SK-N-SH treated with all-trans-retinoic acid at 6 μM for 48 hours (cell line): ENCODE measurements around the gene EPHB2.

Source experiments
- ATAC-seq: fragments of 200-7000 bp; cut with Tn5 transposase; 3 replicates; pipeline ENCODE4 v1.9.1; 2020; ENCODE audit warnings: mild to moderate bottlenecking, moderate library complexity
- ARNTL ChIP-seq: fragments of 450-650 bp; formaldehyde crosslinking; IDR thresholded peaks from 2 replicates; pipeline ENCODE4 v1.5.0; 2020; ENCODE audit warnings: low read depth, mild to moderate bottlenecking, moderate library complexity, borderline replicate concordance
- BACH2 ChIP-seq: fragments of 250-450 bp; sonication (Bioruptor Pico); IDR thresholded peaks from 2 replicates; pipeline ENCODE4 v1.9.0; 2021; ENCODE audit warnings: mild to moderate bottlenecking, borderline replicate concordance
- CSDC2 ChIP-seq: fragments of 250-450 bp; sonication (Bioruptor Pico); IDR thresholded peaks from 2 replicates; pipeline ENCODE4 v1.5.0; 2020; ENCODE audit warnings: mild to moderate bottlenecking, moderate library complexity
- ESRRG ChIP-seq: fragments of 250-450 bp; sonication (Bioruptor Pico); IDR thresholded peaks from 2 replicates; pipeline ENCODE4 v1.6.1; 2021; ENCODE audit warnings: mild to moderate bottlenecking
- GLIS3 ChIP-seq: fragments of 250-450 bp; sonication (Bioruptor Pico); IDR thresholded peaks from 2 replicates; pipeline ENCODE4 v1.5.0; 2020; ENCODE audit warnings: mild to moderate bottlenecking, moderate library complexity
- ISL1 ChIP-seq: fragments of 250-450 bp; sonication (Bioruptor Pico); IDR thresholded peaks from 2 replicates; pipeline ENCODE4 v2.1.2; 2022; ENCODE audit warnings: mild to moderate bottlenecking, moderate library complexity
- OSR1 ChIP-seq: fragments of 250-450 bp; sonication (Bioruptor Pico); IDR thresholded peaks from 2 replicates; pipeline ENCODE4 v1.8.0; 2022; ENCODE audit warnings: moderate library complexity, mild to moderate bottlenecking, inconsistent platforms
- PPARA ChIP-seq: fragments of 250-450 bp; sonication (Bioruptor Pico); IDR thresholded peaks from 2 replicates; pipeline ENCODE4 v1.5.0; 2020; ENCODE audit warnings: mild to moderate bottlenecking, borderline replicate concordance
- RARB ChIP-seq: fragments of 250-450 bp; sonication (Bioruptor Pico); IDR thresholded peaks from 2 replicates; pipeline ENCODE4 v1.8.0; 2021; ENCODE audit warnings: mild to moderate bottlenecking, moderate library complexity
- TCF4 ChIP-seq: fragments of 250-450 bp; sonication (Bioruptor Pico); IDR thresholded peaks from 2 replicates; pipeline ENCODE4 v1.8.0; 2021; ENCODE audit warnings: mild to moderate bottlenecking, moderate library complexity, borderline replicate concordance
- TOX ChIP-seq: fragments of 250-450 bp; sonication (Bioruptor Pico); IDR thresholded peaks from 2 replicates; pipeline ENCODE4 v1.8.0; 2021; ENCODE audit warnings: mild to moderate bottlenecking, moderate library complexity, borderline replicate concordance
- ZC3H10 ChIP-seq: fragments of 250-450 bp; sonication (Bioruptor Pico); IDR thresholded peaks from 2 replicates; pipeline ENCODE4 v1.5.1; 2021; ENCODE audit warnings: mild to moderate bottlenecking, moderate library complexity
- ZFP3 ChIP-seq: fragments of 250-450 bp; sonication (Bioruptor Pico); IDR thresholded peaks from 2 replicates; pipeline ENCODE4 v1.5.0; 2020; ENCODE audit warnings: mild to moderate bottlenecking, moderate library complexity
- ZFP30 ChIP-seq: fragments of 450-650 bp; formaldehyde crosslinking; IDR thresholded peaks from 2 replicates; pipeline ENCODE4 v1.5.0; 2022; ENCODE audit warnings: mild to moderate bottlenecking, moderate library complexity
- ZNF565 ChIP-seq: fragments of 450-650 bp; formaldehyde crosslinking; conservative IDR thresholded peaks from 2 replicates; pipeline ENCODE4 v1.5.0; 2020; ENCODE audit warnings: low read depth, mild to moderate bottlenecking, moderate library complexity
- ZNF70 ChIP-seq: fragments of 450-650 bp; formaldehyde crosslinking; IDR thresholded peaks from 2 replicates; pipeline ENCODE4 v1.5.0; 2020; ENCODE audit warnings: mild to moderate bottlenecking, moderate library complexity
- ZNF8 ChIP-seq: fragments of 450-650 bp; formaldehyde crosslinking; IDR thresholded peaks from 2 replicates; pipeline ENCODE4 v1.5.0; 2020; ENCODE audit warnings: mild to moderate bottlenecking, moderate library complexity
- TF ChIP-seq, protein P1 (sequence below): fragments of 250-450 bp; sonication (Bioruptor Pico); IDR thresholded peaks from 2 replicates; pipeline ENCODE4 v1.5.0; 2020; ENCODE audit warnings: mild to moderate bottlenecking, moderate library complexity
- TF ChIP-seq, protein P2 (sequence below): fragments of 250-450 bp; sonication (Bioruptor Pico); IDR thresholded peaks from 2 replicates; pipeline ENCODE4 v1.5.1; 2021; ENCODE audit warnings: mild to moderate bottlenecking, moderate library complexity
- TF ChIP-seq, protein P3 (sequence below): fragments of 250-450 bp; sonication (Bioruptor Pico); IDR thresholded peaks from 2 replicates; pipeline ENCODE4 v1.5.1; 2020; ENCODE audit warnings: low read depth, mild to moderate bottlenecking, moderate library complexity
- TF ChIP-seq, protein P4 (sequence below): fragments of 250-450 bp; sonication (Bioruptor Pico); IDR thresholded peaks from 2 replicates; pipeline ENCODE4 v1.8.0; 2021; ENCODE audit warnings: low read depth, mild to moderate bottlenecking, moderate library complexity, borderline replicate concordance

The EPHB2 gene

DNA sequence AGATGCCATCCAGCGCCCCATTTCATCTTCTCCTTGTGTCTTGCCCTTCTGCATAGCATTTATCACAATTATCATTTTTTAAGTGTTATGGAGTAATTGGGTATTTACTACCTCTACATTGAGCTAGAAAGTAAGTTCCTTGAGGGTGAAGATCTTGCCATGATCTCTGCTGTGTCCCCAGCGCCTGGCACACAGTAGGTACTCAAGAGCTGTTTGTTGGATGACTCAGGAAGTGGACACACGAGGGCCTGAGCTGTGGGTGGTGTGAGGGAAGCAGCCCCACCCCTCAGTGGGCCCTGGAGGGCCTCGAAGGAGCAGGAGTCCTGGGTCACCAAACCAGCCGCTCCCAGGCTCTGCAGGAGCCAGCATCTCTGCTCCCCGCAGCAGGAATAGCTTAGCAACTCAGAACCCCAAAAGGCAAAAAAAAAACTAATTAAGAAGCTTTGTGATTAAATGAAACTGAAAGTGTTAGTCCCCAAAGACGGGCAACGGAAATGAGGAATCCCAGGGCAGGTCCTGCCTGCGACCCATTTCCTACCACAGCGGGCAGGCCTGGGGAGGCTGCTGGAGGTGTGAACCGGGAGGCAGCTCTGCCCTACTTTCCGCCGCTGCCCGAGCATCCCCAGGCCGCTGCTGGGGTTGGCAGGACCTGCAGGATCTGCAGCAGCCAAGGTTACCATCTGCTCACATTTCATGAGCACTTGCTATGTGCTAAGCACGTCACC is 174.3 kb downstream of the EPHB2 start:
- TF ChIP-seq, protein P1, sequence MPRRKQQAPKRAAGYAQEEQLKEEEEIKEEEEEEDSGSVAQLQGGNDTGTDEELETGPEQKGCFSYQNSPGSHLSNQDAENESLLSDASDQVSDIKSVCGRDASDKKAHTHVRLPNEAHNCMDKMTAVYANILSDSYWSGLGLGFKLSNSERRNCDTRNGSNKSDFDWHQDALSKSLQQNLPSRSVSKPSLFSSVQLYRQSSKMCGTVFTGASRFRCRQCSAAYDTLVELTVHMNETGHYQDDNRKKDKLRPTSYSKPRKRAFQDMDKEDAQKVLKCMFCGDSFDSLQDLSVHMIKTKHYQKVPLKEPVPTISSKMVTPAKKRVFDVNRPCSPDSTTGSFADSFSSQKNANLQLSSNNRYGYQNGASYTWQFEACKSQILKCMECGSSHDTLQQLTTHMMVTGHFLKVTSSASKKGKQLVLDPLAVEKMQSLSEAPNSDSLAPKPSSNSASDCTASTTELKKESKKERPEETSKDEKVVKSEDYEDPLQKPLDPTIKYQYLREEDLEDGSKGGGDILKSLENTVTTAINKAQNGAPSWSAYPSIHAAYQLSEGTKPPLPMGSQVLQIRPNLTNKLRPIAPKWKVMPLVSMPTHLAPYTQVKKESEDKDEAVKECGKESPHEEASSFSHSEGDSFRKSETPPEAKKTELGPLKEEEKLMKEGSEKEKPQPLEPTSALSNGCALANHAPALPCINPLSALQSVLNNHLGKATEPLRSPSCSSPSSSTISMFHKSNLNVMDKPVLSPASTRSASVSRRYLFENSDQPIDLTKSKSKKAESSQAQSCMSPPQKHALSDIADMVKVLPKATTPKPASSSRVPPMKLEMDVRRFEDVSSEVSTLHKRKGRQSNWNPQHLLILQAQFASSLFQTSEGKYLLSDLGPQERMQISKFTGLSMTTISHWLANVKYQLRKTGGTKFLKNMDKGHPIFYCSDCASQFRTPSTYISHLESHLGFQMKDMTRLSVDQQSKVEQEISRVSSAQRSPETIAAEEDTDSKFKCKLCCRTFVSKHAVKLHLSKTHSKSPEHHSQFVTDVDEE (CRISPR knock-in tag) = no peak
- TF ChIP-seq ZFP30 (CRISPR knock-in tag) (no peak), BACH2 (CRISPR knock-in tag) (no peak), ZNF565 (no peak)
- TF ChIP-seq, protein P2, sequence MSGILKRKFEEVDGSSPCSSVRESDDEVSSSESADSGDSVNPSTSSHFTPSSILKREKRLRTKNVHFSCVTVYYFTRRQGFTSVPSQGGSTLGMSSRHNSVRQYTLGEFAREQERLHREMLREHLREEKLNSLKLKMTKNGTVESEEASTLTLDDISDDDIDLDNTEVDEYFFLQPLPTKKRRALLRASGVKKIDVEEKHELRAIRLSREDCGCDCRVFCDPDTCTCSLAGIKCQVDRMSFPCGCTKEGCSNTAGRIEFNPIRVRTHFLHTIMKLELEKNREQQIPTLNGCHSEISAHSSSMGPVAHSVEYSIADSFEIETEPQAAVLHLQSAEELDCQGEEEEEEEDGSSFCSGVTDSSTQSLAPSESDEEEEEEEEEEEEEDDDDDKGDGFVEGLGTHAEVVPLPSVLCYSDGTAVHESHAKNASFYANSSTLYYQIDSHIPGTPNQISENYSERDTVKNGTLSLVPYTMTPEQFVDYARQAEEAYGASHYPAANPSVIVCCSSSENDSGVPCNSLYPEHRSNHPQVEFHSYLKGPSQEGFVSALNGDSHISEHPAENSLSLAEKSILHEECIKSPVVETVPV (CRISPR knock-in tag) = no peak
- no peak for ATAC-seq

DNA sequence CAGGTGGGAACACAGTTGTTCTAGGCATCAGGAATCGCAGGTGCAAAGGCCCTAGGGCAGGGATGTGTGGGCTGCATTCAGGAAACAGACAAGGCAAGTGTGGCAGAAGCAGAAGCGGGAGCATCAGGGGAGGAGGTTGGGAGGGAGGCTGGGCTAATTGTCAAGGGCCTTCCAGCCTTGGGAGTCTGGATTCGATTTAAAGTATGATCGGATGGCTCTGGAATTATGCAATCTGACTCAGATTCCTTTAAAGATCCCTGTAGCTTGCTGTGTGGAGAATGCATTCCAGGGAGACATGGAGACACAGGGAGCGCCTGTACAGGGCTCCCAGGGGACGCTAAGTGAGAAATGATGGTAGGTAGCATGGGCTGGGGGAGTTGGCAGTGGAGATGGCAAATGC is 175.6 kb downstream of the EPHB2 start:
- ATAC-seq = peak; percentile 94
- TF ChIP-seq OSR1 (CRISPR knock-in tag) (no peak), PPARA (CRISPR knock-in tag) (no peak), ZFP3 (CRISPR knock-in tag) (no peak), ARNTL (CRISPR knock-in tag) (no peak), ZNF565 (no peak), CSDC2 (CRISPR knock-in tag) (no peak), ZFP30 (CRISPR knock-in tag) (no peak), ZC3H10 (CRISPR knock-in tag) (no peak), GLIS3 (CRISPR knock-in tag) (no peak), TOX (no peak), ISL1 (CRISPR knock-in tag) (no peak; the same call in 1 of the 2 replicates), RARB (CRISPR knock-in tag) (no peak), ZNF70 (CRISPR knock-in tag) (no peak), TCF4 (CRISPR knock-in tag) (no peak), ZNF8 (CRISPR knock-in tag) (no peak), BACH2 (CRISPR knock-in tag) (no peak), ESRRG (CRISPR knock-in tag) (no peak)
- TF ChIP-seq, protein P1 (CRISPR knock-in tag) = no peak
- TF ChIP-seq, protein P3, sequence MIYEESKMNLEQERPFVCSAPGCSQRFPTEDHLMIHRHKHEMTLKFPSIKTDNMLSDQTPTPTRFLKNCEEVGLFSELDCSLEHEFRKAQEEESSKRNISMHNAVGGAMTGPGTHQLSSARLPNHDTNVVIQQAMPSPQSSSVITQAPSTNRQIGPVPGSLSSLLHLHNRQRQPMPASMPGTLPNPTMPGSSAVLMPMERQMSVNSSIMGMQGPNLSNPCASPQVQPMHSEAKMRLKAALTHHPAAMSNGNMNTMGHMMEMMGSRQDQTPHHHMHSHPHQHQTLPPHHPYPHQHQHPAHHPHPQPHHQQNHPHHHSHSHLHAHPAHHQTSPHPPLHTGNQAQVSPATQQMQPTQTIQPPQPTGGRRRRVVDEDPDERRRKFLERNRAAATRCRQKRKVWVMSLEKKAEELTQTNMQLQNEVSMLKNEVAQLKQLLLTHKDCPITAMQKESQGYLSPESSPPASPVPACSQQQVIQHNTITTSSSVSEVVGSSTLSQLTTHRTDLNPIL (CRISPR knock-in tag) = no peak
- TF ChIP-seq, protein P4, sequence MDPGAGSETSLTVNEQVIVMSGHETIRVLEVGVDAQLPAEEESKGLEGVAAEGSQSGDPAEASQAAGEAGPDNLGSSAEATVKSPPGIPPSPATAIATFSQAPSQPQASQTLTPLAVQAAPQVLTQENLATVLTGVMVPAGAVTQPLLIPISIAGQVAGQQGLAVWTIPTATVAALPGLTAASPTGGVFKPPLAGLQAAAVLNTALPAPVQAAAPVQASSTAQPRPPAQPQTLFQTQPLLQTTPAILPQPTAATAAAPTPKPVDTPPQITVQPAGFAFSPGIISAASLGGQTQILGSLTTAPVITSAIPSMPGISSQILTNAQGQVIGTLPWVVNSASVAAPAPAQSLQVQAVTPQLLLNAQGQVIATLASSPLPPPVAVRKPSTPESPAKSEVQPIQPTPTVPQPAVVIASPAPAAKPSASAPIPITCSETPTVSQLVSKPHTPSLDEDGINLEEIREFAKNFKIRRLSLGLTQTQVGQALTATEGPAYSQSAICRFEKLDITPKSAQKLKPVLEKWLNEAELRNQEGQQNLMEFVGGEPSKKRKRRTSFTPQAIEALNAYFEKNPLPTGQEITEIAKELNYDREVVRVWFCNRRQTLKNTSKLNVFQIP = no peak
